Activated CD8-positive, alpha-beta T cell treated with anti-CD3 and anti-CD28 coated beads for 36 hours (primary cell): ENCODE measurements around the gene GRM8. TPM values are rescaled to one million over a fixed set of nuclear protein-coding genes. Genes with fewer than 3 reads are reported as not detected.

Source experiments
- ATAC-seq: fragments of 200-7000 bp; cut with Tn5 transposase; one replicate; pipeline ENCODE4 v1.10.0; 2021; ENCODE audit warnings: mild to moderate bottlenecking, moderate library complexity
- CTCF ChIA-PET: fragments of 350-600 bp; sonication (Branson Sonifier 250); formaldehyde crosslinking; loops from one replicate; lab custom pipeline; 2021; ENCODE audit warnings: antibody characterized with exemption; lab: Charles Lee
- POLR2A ChIA-PET: fragments of 350-600 bp; sonication (Branson Sonifier 250); formaldehyde crosslinking; loops from one replicate; lab custom pipeline; 2021; ENCODE audit warnings: antibody characterized with exemption; lab: Charles Lee
- DNase-seq: peaks from one replicate; pipeline ENCODE4 v3.0.0-alpha.2; 2020
- H3K27ac Mint-ChIP-seq: one replicate; pipeline ENCODE4 v1.8.0; 2021; ENCODE audit warnings: mild to moderate bottlenecking, mixed read lengths
- H3K27me3 Mint-ChIP-seq: one replicate; pipeline ENCODE4 v1.8.0; 2021; ENCODE audit warnings: mixed read lengths
- H3K36me3 Mint-ChIP-seq: one replicate; pipeline ENCODE4 v1.8.0; 2021; ENCODE audit warnings: low read depth, mixed read lengths
- H3K4me1 Mint-ChIP-seq: one replicate; pipeline ENCODE4 v1.8.0; 2021; ENCODE audit warnings: low read depth, mixed read lengths
- H3K4me3 Mint-ChIP-seq: one replicate; pipeline ENCODE4 v1.8.0; 2021; ENCODE audit warnings: mild to moderate bottlenecking, moderate library complexity, mixed read lengths
- H3K9me3 Mint-ChIP-seq: one replicate; pipeline ENCODE4 v1.8.0; 2021; ENCODE audit warnings: mixed read lengths
- intact Hi-C: fragments of 100-400 bp; cut with micrococcal nuclease; formaldehyde crosslinking; loops from one replicate; pipeline ENCODE4 v1.10.0; 2022
- total RNA-seq, 2 experiments: library from RNA; stranded (reverse); gene quantifications; one replicate each; pipeline ENCODE4 v1.2.3, GENCODE V29; 2021
- TF ChIP-seq, protein P1 (sequence below): fragments of 200-600 bp; IDR thresholded peaks from one replicate; pipeline ENCODE4 v1.8.0; 2022; ENCODE audit warnings: antibody characterized with exemption, mild to moderate bottlenecking

Gene GRM8
- total RNA-seq, 2 experiments from 2014 or later = not detected

DNA sequence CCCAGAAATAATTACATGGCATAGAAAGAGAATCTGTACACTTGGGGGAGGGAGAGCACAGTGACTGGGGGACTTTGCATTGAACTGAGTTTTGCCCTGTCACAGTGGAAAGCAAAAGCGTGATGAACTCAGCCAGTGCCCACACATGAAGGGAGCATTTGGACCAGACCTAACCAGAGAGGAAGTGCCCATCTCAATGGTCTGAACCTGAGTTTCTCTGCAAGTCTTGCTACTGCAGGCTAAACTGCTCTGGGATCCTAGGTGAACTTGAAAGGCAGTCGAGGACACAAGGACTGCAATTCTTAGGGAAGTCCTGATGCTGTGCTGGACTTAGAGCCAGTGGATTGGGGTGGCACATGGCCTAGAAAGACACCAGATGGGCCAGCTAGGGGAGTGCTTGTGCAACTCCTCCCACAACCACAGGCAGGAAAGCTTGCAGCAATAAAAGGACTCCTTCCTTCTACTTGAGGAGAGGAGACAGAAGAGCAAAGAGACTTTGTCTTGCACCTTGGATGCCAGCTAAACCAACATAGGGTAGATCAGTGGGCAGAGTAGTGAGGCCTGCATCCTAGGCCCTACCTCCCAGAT is 259.0 kb downstream of the GRM8 start:
- no peak overlapping the region for H3K4me3 Mint-ChIP-seq
- ChIA-PET CTCF (no interaction called here), POLR2A (no interaction called here)
- H3K27ac Mint-ChIP-seq = no peak overlapping the region
- no peaks in the 10 kb centered on the region for H3K9me3 Mint-ChIP-seq
- TF ChIP-seq, protein P1, sequence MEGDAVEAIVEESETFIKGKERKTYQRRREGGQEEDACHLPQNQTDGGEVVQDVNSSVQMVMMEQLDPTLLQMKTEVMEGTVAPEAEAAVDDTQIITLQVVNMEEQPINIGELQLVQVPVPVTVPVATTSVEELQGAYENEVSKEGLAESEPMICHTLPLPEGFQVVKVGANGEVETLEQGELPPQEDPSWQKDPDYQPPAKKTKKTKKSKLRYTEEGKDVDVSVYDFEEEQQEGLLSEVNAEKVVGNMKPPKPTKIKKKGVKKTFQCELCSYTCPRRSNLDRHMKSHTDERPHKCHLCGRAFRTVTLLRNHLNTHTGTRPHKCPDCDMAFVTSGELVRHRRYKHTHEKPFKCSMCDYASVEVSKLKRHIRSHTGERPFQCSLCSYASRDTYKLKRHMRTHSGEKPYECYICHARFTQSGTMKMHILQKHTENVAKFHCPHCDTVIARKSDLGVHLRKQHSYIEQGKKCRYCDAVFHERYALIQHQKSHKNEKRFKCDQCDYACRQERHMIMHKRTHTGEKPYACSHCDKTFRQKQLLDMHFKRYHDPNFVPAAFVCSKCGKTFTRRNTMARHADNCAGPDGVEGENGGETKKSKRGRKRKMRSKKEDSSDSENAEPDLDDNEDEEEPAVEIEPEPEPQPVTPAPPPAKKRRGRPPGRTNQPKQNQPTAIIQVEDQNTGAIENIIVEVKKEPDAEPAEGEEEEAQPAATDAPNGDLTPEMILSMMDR = no peak
- ATAC-seq = no peak
- DNase-seq = no peak
- H3K4me1 Mint-ChIP-seq = no peaks in the 10 kb centered on the region
- H3K27me3 Mint-ChIP-seq = peaks cover 7% of the 10 kb centered on the region
- H3K36me3 Mint-ChIP-seq = no peaks in the 10 kb centered on the region
- intact Hi-C loops = no loop called here

DNA sequence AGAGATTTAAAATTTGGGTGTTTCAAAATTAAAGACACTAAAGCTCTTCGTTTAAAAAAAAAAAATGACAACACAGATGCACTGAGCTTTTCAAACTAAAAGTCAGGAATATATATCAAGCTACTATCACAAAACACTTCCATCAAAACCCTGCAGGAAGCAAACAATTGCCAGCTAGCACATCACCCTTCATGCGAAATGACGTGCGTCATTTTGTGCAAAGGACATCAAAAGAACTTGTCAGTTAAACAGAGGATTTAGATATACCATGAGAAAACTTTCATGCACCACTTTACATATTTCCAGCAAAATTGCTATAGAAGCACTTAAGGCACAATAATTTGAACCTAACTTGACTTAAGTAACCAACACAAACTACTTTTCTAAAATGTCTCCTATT is 264.7 kb downstream of the GRM8 start:
- H3K27ac Mint-ChIP-seq = no peak overlapping the region
- intact Hi-C loops = no loop called here
- no peak overlapping the region for H3K4me3 Mint-ChIP-seq
- DNase-seq (no peak), ATAC-seq (no peak)
- TF ChIP-seq, protein P1 = no peak
- no peaks in the 10 kb centered on the region for H3K9me3 Mint-ChIP-seq
- H3K27me3 Mint-ChIP-seq = peaks cover 3% of the 10 kb centered on the region
- CTCF ChIA-PET = no interaction called here
- H3K36me3 Mint-ChIP-seq = no peaks in the 10 kb centered on the region
- POLR2A ChIA-PET = no interaction called here
- no peaks in the 10 kb centered on the region for H3K4me1 Mint-ChIP-seq

DNA sequence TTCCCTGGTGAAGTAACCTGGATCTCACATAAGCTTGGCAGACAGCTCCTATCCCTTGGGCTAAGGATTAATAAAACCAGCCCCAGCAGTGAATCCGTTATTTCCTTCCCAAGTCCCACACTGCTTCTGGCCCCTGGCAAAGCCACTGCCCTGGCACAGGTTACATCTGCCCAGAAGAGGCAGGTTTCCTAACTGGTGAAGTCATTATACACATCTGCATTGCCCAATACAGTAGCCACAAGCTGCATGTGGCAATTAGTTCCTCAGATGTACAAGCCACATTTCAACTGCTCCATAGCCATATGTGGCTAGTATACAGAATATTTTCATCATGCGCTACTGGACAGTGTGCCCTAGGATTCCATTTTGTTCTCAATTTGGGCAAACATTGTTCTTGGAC is 273.0 kb downstream of the GRM8 start:
- no peak overlapping the region for H3K27ac Mint-ChIP-seq
- H3K4me3 Mint-ChIP-seq = no peak overlapping the region
- TF ChIP-seq, protein P1 = no peak
- ChIA-PET POLR2A (no interaction called here), CTCF (no interaction called here)
- peaks cover 7% of the 10 kb centered on the region for H3K27me3 Mint-ChIP-seq
- intact Hi-C loops = no loop called here
- ATAC-seq (no peak), DNase-seq (no peak)
- H3K4me1 Mint-ChIP-seq = no peaks in the 10 kb centered on the region
- H3K36me3 Mint-ChIP-seq = no peaks in the 10 kb centered on the region
- no peaks in the 10 kb centered on the region for H3K9me3 Mint-ChIP-seq

DNA sequence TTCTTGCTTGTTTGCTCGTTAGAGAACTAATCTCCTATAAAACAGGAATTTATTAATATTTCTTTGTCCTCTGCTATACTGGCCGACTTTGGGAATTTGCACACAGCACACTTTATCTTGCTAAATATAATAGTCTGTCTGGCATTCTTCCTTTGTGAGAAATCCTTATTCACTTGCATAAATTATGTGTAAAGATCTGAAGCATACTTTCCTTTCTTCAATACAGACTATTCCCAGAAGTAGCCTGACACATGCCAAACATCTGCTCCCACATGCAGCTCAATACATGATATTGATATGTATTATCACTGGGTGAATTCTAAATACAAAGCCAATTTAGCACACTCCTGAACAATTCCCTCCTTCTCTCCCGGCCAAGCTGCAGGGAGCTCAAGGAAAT is 273.9 kb downstream of the GRM8 start:
- peaks cover 6% of the 10 kb centered on the region for H3K27me3 Mint-ChIP-seq
- ChIA-PET CTCF (no interaction called here), POLR2A (no interaction called here)
- DNase-seq = no peak
- intact Hi-C loops = no loop called here
- no peaks in the 10 kb centered on the region for H3K9me3 Mint-ChIP-seq
- TF ChIP-seq, protein P1 = no peak
- H3K36me3 Mint-ChIP-seq = no peaks in the 10 kb centered on the region
- no peak overlapping the region for H3K27ac Mint-ChIP-seq
- H3K4me1 Mint-ChIP-seq = no peaks in the 10 kb centered on the region
- no peak for ATAC-seq
- H3K4me3 Mint-ChIP-seq = no peak overlapping the region

DNA sequence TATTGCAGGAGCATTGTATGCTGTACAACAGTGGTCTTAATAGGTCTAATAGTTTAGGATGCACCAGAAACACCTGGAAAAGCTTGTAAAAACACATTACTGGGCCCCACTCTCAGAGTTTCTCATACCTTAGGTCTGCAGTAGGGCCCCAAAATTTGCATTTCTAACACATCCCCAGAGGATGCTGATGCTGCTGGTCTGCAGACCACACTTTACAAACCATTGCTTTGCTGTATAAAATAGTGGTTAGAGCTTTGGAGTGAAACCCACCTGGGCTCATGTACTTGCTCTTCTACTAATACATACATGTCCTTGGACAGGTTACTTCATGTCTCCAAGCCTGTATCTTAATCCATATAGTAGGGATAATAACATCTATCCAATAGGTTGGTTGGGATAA is 279.7 kb downstream of the GRM8 start:
- Mint-ChIP-seq H3K9me3 (no peaks in the 10 kb centered on the region), H3K4me3 (no peak overlapping the region)

More for the DNA sequence above, 279.7 kb downstream of the GRM8 start:
- TF ChIP-seq, protein P1 = no peak
- ATAC-seq (no peak), DNase-seq (no peak)
- intact Hi-C loops = no loop called here
- H3K27me3 Mint-ChIP-seq = peaks cover 8% of the 10 kb centered on the region
- H3K4me1 Mint-ChIP-seq = no peaks in the 10 kb centered on the region
- no peak overlapping the region for H3K27ac Mint-ChIP-seq
- H3K36me3 Mint-ChIP-seq = no peaks in the 10 kb centered on the region
- CTCF ChIA-PET = no interaction called here
- POLR2A ChIA-PET = no interaction called here
